Breast epithelium (tissue), 3 donors: ENCODE measurements around the gene MPP2.

Source experiments
- POLR2A ChIP-seq: fragments of 450-650 bp; IDR thresholded peaks from one replicate; pipeline ENCODE4 v1.6.1; 2016; ENCODE audit warnings: antibody characterized with exemption, mild to moderate bottlenecking, moderate library complexity
- POLR2AphosphoS5 ChIP-seq, 3 donors: sonication (generic); formaldehyde crosslinking; IDR thresholded peaks; one replicate each; pipeline ENCODE4 v1.6.1; 2017; ENCODE audit warnings: antibody characterized with exemption in 3 of 3
- TF ChIP-seq, protein P1 (sequence below), 3 donors: fragments of 450-650 bp; IDR thresholded peaks; one replicate each; pipeline ENCODE4 v1.5.1; 2016 to 2017; ENCODE audit warnings: antibody characterized with exemption in 3 of 3, mild to moderate bottlenecking in 3 of 3, moderate library complexity in 3 of 3

GRCh38 chr17:43832168-43832975 is 75.0 kb downstream of the MPP2 start:
- TF ChIP-seq, protein P1, sequence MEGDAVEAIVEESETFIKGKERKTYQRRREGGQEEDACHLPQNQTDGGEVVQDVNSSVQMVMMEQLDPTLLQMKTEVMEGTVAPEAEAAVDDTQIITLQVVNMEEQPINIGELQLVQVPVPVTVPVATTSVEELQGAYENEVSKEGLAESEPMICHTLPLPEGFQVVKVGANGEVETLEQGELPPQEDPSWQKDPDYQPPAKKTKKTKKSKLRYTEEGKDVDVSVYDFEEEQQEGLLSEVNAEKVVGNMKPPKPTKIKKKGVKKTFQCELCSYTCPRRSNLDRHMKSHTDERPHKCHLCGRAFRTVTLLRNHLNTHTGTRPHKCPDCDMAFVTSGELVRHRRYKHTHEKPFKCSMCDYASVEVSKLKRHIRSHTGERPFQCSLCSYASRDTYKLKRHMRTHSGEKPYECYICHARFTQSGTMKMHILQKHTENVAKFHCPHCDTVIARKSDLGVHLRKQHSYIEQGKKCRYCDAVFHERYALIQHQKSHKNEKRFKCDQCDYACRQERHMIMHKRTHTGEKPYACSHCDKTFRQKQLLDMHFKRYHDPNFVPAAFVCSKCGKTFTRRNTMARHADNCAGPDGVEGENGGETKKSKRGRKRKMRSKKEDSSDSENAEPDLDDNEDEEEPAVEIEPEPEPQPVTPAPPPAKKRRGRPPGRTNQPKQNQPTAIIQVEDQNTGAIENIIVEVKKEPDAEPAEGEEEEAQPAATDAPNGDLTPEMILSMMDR (IDR thresholded peaks at IDR 0.05): no peak
- TF ChIP-seq POLR2AphosphoS5 (IDR thresholded peaks at IDR 0.05) (no peak), POLR2A (no peak)
